ENCODE measurements around the gene WNT16. TPM values are rescaled to one million over a fixed set of nuclear protein-coding genes. Genes with fewer than 3 reads are reported as not detected.

Gene WNT16
- total RNA-seq, 1 experiment from 2014 or later, result not detected

DNA sequence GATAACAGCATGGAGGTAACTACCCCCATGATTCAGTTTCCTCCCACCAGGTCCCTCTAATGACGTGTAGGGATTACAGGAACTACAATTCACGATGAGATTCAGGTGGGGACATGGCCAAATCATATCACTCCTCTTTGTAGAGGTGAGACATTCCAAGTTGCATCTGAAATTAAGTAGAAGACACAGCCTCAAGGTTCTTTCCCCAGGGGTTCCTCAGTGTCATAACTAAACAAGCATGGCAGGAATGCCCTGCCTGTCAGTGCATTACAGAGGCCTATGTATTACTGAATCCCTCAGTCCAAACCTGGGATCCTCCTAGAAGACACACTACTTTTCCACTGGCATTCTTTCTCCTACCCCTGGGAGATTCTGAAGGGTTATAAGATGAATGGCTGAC, 42.6 kb upstream of the WNT16 start:
- H2BK12ac ChIP-seq (ENCODE audit: insufficient read length, low read depth, low read length), result no peak overlapping the region
- H2BK20ac ChIP-seq (ENCODE audit: low read depth, low read length, poor library complexity, severe bottlenecking), result no peak overlapping the region
- no peak overlapping the region for H3K27ac Mint-ChIP-seq
- H4K8ac ChIP-seq (replicated peaks; ENCODE audit: insufficient read length, low read depth, low read length), result no peak overlapping the region
- DNase-seq, result no peak
- H3K4me1 Mint-ChIP-seq, result no peaks in the 10 kb centered on the region
- H2AFZ ChIP-seq (ENCODE audit: low read length), result no peak overlapping the region
- H3K23me2 ChIP-seq (ENCODE audit: insufficient read length, low read depth, low read length, poor library complexity, severe bottlenecking), result no peaks in the 10 kb centered on the region
- H2BK120ac ChIP-seq (ENCODE audit: low read depth, low read length, poor library complexity, severe bottlenecking), result no peak overlapping the region
- H3K56ac ChIP-seq (ENCODE audit: insufficient read length, low read depth, low read length), result no peak overlapping the region
- H3K27ac ChIP-seq (ENCODE audit: insufficient read length, low read depth, low read length), result no peak overlapping the region
- H3K4ac ChIP-seq (ENCODE audit: low read depth, low read length), result no peak overlapping the region
- H3K9ac ChIP-seq (ENCODE audit: extremely low read depth, insufficient read length, low read length), result no peak overlapping the region
- H3K4me2 ChIP-seq (ENCODE audit: insufficient read depth, insufficient read length, low read length), result no peak overlapping the region
- H3K79me1 ChIP-seq (ENCODE audit: insufficient read depth, low read depth, low read length, poor library complexity, severe bottlenecking), result no peaks in the 10 kb centered on the region
- no peaks in the 10 kb centered on the region for H3K27me3 ChIP-seq (ENCODE audit: insufficient read depth, low read length)
- H3K4me1 ChIP-seq (ENCODE audit: insufficient read depth, low read length), result no peaks in the 10 kb centered on the region
- H4K5ac ChIP-seq (ENCODE audit: insufficient read length, low read depth, low read length), result no peak overlapping the region
- WGBS (ENCODE audit: extremely low coverage, insufficient read length, low lambda C conversion rate), result no CpG with 5 or more reads among the region's 2 CpGs
- H4K20me1 ChIP-seq (ENCODE audit: control insufficient read depth, insufficient read depth, insufficient read length), result no peaks in the 10 kb centered on the region
- no peaks in the 10 kb centered on the region for H3K9me3 ChIP-seq (ENCODE audit: control insufficient read depth, low read depth, low read length)
- no peak overlapping the region for H4K91ac ChIP-seq (ENCODE audit: insufficient read length, low read depth, low read length)
- no peak overlapping the region for H2BK5ac ChIP-seq (ENCODE audit: insufficient read length, low read length)
- peaks cover 15 to 22% (median 21%) of the 10 kb centered on the region in 3 experiments for H3K36me3 Mint-ChIP-seq (ENCODE audit: insufficient read depth in 1 of 3, low read depth in 3 of 3)
- H3K9me3 Mint-ChIP-seq, result peaks cover 25 to 31% of the 10 kb centered on the region in 2 experiments
- no peaks in the 10 kb centered on the region for H3K79me2 ChIP-seq (ENCODE audit: insufficient read depth, low read length)
- H3K27me3 Mint-ChIP-seq (ENCODE audit: low read depth), result 0 out of 2 replicates have a peak, but pooled peaks cover 2% of the 10 kb centered on the region
- no peak overlapping the region for H3K23ac ChIP-seq (ENCODE audit: insufficient read length, low read depth, low read length)
- no peak overlapping the region for H2AK5ac ChIP-seq (ENCODE audit: insufficient read length, low read length)
- TF ChIP-seq, protein P1, sequence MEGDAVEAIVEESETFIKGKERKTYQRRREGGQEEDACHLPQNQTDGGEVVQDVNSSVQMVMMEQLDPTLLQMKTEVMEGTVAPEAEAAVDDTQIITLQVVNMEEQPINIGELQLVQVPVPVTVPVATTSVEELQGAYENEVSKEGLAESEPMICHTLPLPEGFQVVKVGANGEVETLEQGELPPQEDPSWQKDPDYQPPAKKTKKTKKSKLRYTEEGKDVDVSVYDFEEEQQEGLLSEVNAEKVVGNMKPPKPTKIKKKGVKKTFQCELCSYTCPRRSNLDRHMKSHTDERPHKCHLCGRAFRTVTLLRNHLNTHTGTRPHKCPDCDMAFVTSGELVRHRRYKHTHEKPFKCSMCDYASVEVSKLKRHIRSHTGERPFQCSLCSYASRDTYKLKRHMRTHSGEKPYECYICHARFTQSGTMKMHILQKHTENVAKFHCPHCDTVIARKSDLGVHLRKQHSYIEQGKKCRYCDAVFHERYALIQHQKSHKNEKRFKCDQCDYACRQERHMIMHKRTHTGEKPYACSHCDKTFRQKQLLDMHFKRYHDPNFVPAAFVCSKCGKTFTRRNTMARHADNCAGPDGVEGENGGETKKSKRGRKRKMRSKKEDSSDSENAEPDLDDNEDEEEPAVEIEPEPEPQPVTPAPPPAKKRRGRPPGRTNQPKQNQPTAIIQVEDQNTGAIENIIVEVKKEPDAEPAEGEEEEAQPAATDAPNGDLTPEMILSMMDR (conservative IDR thresholded peaks at IDR 0.05), result no peak
- no peak overlapping the region for H2BK15ac ChIP-seq (ENCODE audit: low read depth, low read length)
- H3K18ac ChIP-seq (ENCODE audit: insufficient read length, low read depth, low read length), result no peak overlapping the region
- no peak overlapping the region for H3T11ph ChIP-seq (ENCODE audit: low read length)
- no peak overlapping the region for H3K14ac ChIP-seq (ENCODE audit: insufficient read depth, low read length)
- H3K4me3 Mint-ChIP-seq, result no peak overlapping the region
